K562 (cell line): Measurements from ENCODE around the gene DNAJB7. TPM values are rescaled to one million over a fixed set of nuclear protein-coding genes. Genes with fewer than 3 reads are reported as not detected.
A peak's percentile ranks its signal among the peaks of the same experiment; 100 is the strongest.

Source experiments
- AFF4 ChIP-seq: sonication (generic); formaldehyde crosslinking; IDR thresholded peaks from 2 replicates; pipeline ENCODE4 v1.8.0; 2023; ENCODE audit warnings: mild to moderate bottlenecking, missing genetic modification reagents
- BDP1 ChIP-seq: IDR thresholded peaks from 3 replicates; pipeline ENCODE4 v1.6.1; 2011; ENCODE audit not compliant: insufficient read length, insufficient read depth
- CEBPG ChIP-seq, 3 experiments: fragments of 200-800 bp in 1 of 3; sonication (Bioruptor generic) in 1 of 3; sonication (generic) in 1 of 3; formaldehyde crosslinking in 1 of 3; IDR thresholded peaks in 2 of 3; conservative IDR thresholded peaks in 1 of 3; 2 replicates each; pipeline versions ENCODE4 v1.6.1 to v1.8.0; 2016 to 2022; ENCODE audit warnings: missing compliant biosample characterization in 2 of 3, missing genetic modification characterization in 2 of 3, mild to moderate bottlenecking in 1 of 3, missing genetic modification reagents in 1 of 3
- CHD4 ChIP-seq: fragments of 200-600 bp; sonication (generic); IDR thresholded peaks from 3 replicates; pipeline ENCODE4 v1.6.1; 2012; ENCODE audit warnings: low read depth, mild to moderate bottlenecking, mixed read lengths, low read length, inconsistent platforms; ENCODE audit not compliant: insufficient read depth, insufficient replicate concordance, poor library complexity, severe bottlenecking
- CREB1 ChIP-seq, 2 experiments: sonication (generic) in 1 of 2; formaldehyde crosslinking in 1 of 2; IDR thresholded peaks; 2 replicates each; pipeline versions ENCODE4 v1.6.1 to v1.8.0; 2012 to 2022; ENCODE audit warnings: inconsistent platforms in 1 of 2, mild to moderate bottlenecking in 1 of 2, missing genetic modification reagents in 1 of 2, moderate library complexity in 1 of 2
- ETV1 ChIP-seq: fragments of 450-650 bp; conservative IDR thresholded peaks from 2 replicates; pipeline ENCODE4 v1.6.1; 2016; ENCODE audit warnings: missing genetic modification characterization, control low read depth, low read depth, missing compliant biosample characterization
- HDGF ChIP-seq: fragments of 450-650 bp; IDR thresholded peaks from 2 replicates; pipeline ENCODE4 v1.6.1; 2016
- HMBOX1 ChIP-seq: sonication (generic); IDR thresholded peaks from 2 replicates; pipeline ENCODE4 v1.6.1; 2016
- ILK ChIP-seq: fragments of 450-650 bp; IDR thresholded peaks from 2 replicates; pipeline ENCODE4 v1.6.1; 2016; ENCODE audit warnings: missing genetic modification characterization, low read depth, mild to moderate bottlenecking, missing compliant biosample characterization, moderate library complexity, borderline replicate concordance
- MCM7 ChIP-seq, 2 experiments: fragments of 450-650 bp; IDR thresholded peaks; 2 replicates each; pipeline ENCODE4 v1.6.1; 2016 to 2018
- MEF2A ChIP-seq: IDR thresholded peaks from 2 replicates; pipeline ENCODE4 v1.6.1; 2011; ENCODE audit warnings: low read depth, mild to moderate bottlenecking, low read length, moderate library complexity; ENCODE audit not compliant: control insufficient read depth
- MTA1 ChIP-seq: fragments of 450-650 bp; IDR thresholded peaks from 2 replicates; pipeline ENCODE4 v1.6.1; 2017; ENCODE audit warnings: borderline replicate concordance
- NR1H2 ChIP-seq: sonication (generic); formaldehyde crosslinking; IDR thresholded peaks from 2 replicates; pipeline ENCODE4 v1.4.0; 2020; ENCODE audit warnings: mild to moderate bottlenecking, missing genetic modification reagents
- POLR2G ChIP-seq: fragments of 200-400 bp; formaldehyde crosslinking; IDR thresholded peaks from 2 replicates; pipeline ENCODE4 v1.6.1; 2017; ENCODE audit warnings: low read depth, mild to moderate bottlenecking, antibody characterized with exemption, low read length, moderate library complexity
- RBM17 ChIP-seq: fragments of 200-400 bp; formaldehyde crosslinking; IDR thresholded peaks from 2 replicates; pipeline ENCODE4 v1.6.1; 2017; ENCODE audit warnings: low read depth, mild to moderate bottlenecking, low read length, borderline replicate concordance
- STAG1 ChIP-seq: sonication (generic); formaldehyde crosslinking; IDR thresholded peaks from 2 replicates; pipeline ENCODE4 v1.5.0; 2020; ENCODE audit warnings: missing genetic modification reagents, borderline replicate concordance
- TBL1XR1 ChIP-seq, 2 experiments: IDR thresholded peaks; 2 replicates each; pipeline ENCODE4 v1.6.1; 2012; ENCODE audit warnings: improper control_type of control experiment in 2 of 2, low read length in 2 of 2, mild to moderate bottlenecking in 1 of 2
- TEAD4 ChIP-seq, 2 experiments: sonication (generic) in 1 of 2; formaldehyde crosslinking in 1 of 2; IDR thresholded peaks; 2 replicates each; pipeline versions ENCODE4 v1.6.1 to v1.8.0; 2012 to 2022; ENCODE audit warnings: borderline replicate concordance in 1 of 2, inconsistent platforms in 1 of 2, low read length in 1 of 2, mild to moderate bottlenecking in 1 of 2, missing genetic modification reagents in 1 of 2
- ZKSCAN1 ChIP-seq: fragments of 150-350 bp; IDR thresholded peaks from 2 replicates; pipeline ENCODE4 v1.6.1; 2016; ENCODE audit warnings: low read depth, low read length
- ZKSCAN3 ChIP-seq: fragments of 250-450 bp; sonication (Bioruptor Pico); IDR thresholded peaks from 2 replicates; pipeline ENCODE4 v1.4.0; 2020
- ZNF79 ChIP-seq: fragments of 250-450 bp; sonication (Bioruptor Pico); IDR thresholded peaks from 2 replicates; pipeline ENCODE4 v1.4.0; 2020; ENCODE audit warnings: low read depth, mild to moderate bottlenecking, moderate library complexity
- polyA plus RNA-seq, 8 experiments: library from polyadenylated mRNA; depleted of rRNA in 4 of 8; stranded (reverse) in 5 of 8; unstranded in 3 of 8; fragments of >200 nt; fragmentation: Nextera tagmentation in 2 of 8; fragmentation: Illumina TruSeq in 1 of 8; extraction: Ambion mirVana in 2 of 8; extraction: Trizol in 1 of 8; gene quantifications; 2 replicates each; pipeline versions ENCODE4 v1.2.1 to v1.2.3, GENCODE V29; 2011 to 2014; ENCODE audit warnings: inconsistent platforms in 1 of 8, missing spikeins in 1 of 8
- total RNA-seq, 7 experiments: library from RNA; depleted of rRNA in 6 of 7; stranded (reverse); fragments of >200 nt in 6 of 7; fragmentation: Illumina TruSeq in 2 of 7; extraction: Trizol in 2 of 7; gene quantifications; 2 replicates each; pipeline versions ENCODE4 v1.2.1 to v1.2.3, GENCODE V29; 2011 to 2021; ENCODE audit warnings: low replicate concordance in 1 of 7
- TF ChIP-seq, protein P1 (sequence below): fragments of 450-650 bp; IDR thresholded peaks from 2 replicates; pipeline ENCODE4 v1.6.1; 2016; ENCODE audit warnings: low read depth, mild to moderate bottlenecking, moderate library complexity

The DNAJB7 gene
- total and polyA plus RNA-seq, 9 of the 15 experiments (the other 6 are each of a cell fraction or from before 2014, with no cell fraction given), result 0.13 to 0.21 TPM; not detected in 7

DNA sequence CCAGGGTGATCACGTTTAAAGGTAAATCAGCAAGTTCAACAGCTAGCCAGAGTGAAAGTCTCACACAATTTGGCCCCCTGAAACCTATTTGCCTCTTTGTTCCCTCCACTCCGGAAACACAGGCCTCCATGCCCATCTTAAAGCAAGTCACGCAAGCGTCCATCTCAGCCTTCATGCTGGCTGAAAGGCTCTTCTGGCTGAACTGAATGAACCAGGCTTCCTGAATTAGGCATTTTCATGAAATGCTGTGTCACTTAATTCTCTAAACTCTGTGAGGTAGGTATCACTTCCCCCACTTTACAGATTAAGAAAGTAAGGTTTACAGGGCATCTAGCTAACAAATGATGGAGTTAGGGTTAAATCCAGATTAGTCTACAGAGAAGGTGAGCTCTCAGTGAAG lies 44.2 kb downstream of the DNAJB7 start (continued):
- no peak for TF ChIP-seq TBL1XR1 (IDR thresholded peaks at IDR 0.05; ENCODE audit: low read length in 2 of 2)
- no peak for TF ChIP-seq MCM7 (IDR thresholded peaks at IDR 0.05)
- TF ChIP-seq ZNF79 (CRISPR knock-in tag), result no peak
- TF ChIP-seq ZKSCAN3 (CRISPR knock-in tag), result no peak
- no peak for TF ChIP-seq NR1H2 (CRISPR knock-in tag)
- TF ChIP-seq CREB1 (IDR thresholded peaks at IDR 0.05), result no peak
- no peak for TF ChIP-seq CREB1 (CRISPR knock-in tag; IDR thresholded peaks at IDR 0.05)
- no peak for TF ChIP-seq MTA1
- no peak for TF ChIP-seq CHD4
- TF ChIP-seq HMBOX1, result 0 out of 2 replicates have a peak, but pooled peaks have one; percentile 30
- TF ChIP-seq, protein P1, sequence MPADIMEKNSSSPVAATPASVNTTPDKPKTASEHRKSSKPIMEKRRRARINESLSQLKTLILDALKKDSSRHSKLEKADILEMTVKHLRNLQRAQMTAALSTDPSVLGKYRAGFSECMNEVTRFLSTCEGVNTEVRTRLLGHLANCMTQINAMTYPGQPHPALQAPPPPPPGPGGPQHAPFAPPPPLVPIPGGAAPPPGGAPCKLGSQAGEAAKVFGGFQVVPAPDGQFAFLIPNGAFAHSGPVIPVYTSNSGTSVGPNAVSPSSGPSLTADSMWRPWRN, result no peak
- TF ChIP-seq RBM17, result no peak
- no peak for TF ChIP-seq TEAD4 (IDR thresholded peaks at IDR 0.05; ENCODE audit: low read length)
- TF ChIP-seq TEAD4 (CRISPR knock-in tag; IDR thresholded peaks at IDR 0.05; ENCODE audit: borderline replicate concordance), result no peak
- TF ChIP-seq STAG1 (CRISPR knock-in tag), result no peak
- no peak for TF ChIP-seq ZKSCAN1
- TF ChIP-seq POLR2G, result no peak
- TF ChIP-seq CEBPG (CRISPR knock-in tag; IDR thresholded peaks at IDR 0.05), result no peak
- TF ChIP-seq CEBPG (tag; conservative IDR thresholded peaks at IDR 0.05 in 1 of 2, IDR thresholded peaks at IDR 0.05 in 1 of 2), result no peak
- TF ChIP-seq ILK (tag), result no peak
- no peak for TF ChIP-seq MEF2A
- no peak; the same call in 1 of the 2 replicates for TF ChIP-seq HDGF
- TF ChIP-seq BDP1, result no peak
- no peak for TF ChIP-seq AFF4 (CRISPR knock-in tag)
- TF ChIP-seq ETV1 (tag), result 0 out of 2 replicates have a peak, but pooled peaks have one; percentile 3
